ENCODE results near the gene ABHD10. TPM values are rescaled to one million over a fixed set of nuclear protein-coding genes. Genes with fewer than 3 reads are reported as not detected.

ABHD10 gene
- total and polyA plus RNA-seq, 10 of the 15 experiments (the other 5 are each of a cell fraction or from before 2014, with no cell fraction given), result 12.3 to 51.0 (median 28.9) TPM

DNA sequence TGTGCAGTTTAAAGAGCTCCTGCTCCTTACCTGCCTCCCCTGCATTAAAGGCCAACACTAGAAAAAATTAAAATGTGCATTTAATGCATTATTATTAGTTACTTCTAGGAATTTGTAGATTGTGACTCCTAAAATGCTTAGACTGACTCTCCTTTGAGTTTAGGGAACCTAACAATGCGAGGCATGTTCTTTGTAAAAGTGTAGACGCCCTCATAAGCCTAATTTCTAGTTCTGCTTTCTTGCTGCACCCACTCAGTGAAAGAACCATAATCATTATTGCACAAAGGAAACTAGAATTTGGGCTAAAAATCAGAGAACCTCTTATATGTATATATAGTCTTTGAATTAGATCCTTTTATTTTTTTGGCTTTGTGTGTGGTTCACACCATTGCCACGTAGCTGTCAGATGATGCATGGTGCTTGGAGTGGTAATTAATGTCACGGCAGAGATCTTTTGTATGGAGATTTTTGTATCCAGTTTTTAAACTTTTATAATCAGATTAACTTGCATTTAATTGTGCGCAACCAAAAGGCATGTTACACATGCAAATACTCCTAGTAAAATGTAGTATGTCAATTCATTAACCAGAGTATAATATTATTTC lies 710 bp downstream of the ABHD10 start (continued):
- TF ChIP-seq ESRRA (IDR thresholded peaks at IDR 0.05; ENCODE audit: low read length), result no peak
- TF ChIP-seq, protein P1, sequence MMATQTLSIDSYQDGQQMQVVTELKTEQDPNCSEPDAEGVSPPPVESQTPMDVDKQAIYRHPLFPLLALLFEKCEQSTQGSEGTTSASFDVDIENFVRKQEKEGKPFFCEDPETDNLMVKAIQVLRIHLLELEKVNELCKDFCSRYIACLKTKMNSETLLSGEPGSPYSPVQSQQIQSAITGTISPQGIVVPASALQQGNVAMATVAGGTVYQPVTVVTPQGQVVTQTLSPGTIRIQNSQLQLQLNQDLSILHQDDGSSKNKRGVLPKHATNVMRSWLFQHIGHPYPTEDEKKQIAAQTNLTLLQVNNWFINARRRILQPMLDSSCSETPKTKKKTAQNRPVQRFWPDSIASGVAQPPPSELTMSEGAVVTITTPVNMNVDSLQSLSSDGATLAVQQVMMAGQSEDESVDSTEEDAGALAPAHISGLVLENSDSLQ (IDR thresholded peaks at IDR 0.05), result peak; percentile 74
- TF ChIP-seq CUX1 (IDR thresholded peaks at IDR 0.05; ENCODE audit: insufficient replicate concordance, low read depth, low read length), result no peak
- peak; percentile 62 for TF ChIP-seq MXI1 (IDR thresholded peaks at IDR 0.05; ENCODE audit: low read depth, low read length)
- no peak for TF ChIP-seq ASH2L (IDR thresholded peaks at IDR 0.05; ENCODE audit: borderline replicate concordance, low read depth)
- no peak for TF ChIP-seq CEBPB (IDR thresholded peaks at IDR 0.05; ENCODE audit: borderline replicate concordance in 1 of 2, low read depth in 2 of 2, low read length in 2 of 2)
- TF ChIP-seq ZNF207 (IDR thresholded peaks at IDR 0.05; ENCODE audit: borderline replicate concordance), result no peak
- TF ChIP-seq, protein P2, sequence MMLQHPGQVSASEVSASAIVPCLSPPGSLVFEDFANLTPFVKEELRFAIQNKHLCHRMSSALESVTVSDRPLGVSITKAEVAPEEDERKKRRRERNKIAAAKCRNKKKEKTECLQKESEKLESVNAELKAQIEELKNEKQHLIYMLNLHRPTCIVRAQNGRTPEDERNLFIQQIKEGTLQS (IDR thresholded peaks at IDR 0.05; ENCODE audit: borderline replicate concordance, extremely low read depth, low read depth, low read length), result no peak
- no peak for TF ChIP-seq ELK1 (IDR thresholded peaks at IDR 0.05; ENCODE audit: low read depth, low read length)
- TF ChIP-seq ATF7 (IDR thresholded peaks at IDR 0.05; ENCODE audit: low read depth), result no peak
- no peak for TF ChIP-seq YY1 (IDR thresholded peaks at IDR 0.05; ENCODE audit: low read depth, low read length)
- peak; percentile 39; the same call in 1 of the 2 replicates for TF ChIP-seq SPI1 (IDR thresholded peaks at IDR 0.05; ENCODE audit: borderline replicate concordance, insufficient read depth, low read depth, low read length)
- no peak for TF ChIP-seq SIX5 (IDR thresholded peaks at IDR 0.05; ENCODE audit: low read depth, low read length, severe bottlenecking)
- TF ChIP-seq ZNF687 (IDR thresholded peaks at IDR 0.05), result no peak
- no peak for TF ChIP-seq IRF4 (IDR thresholded peaks at IDR 0.05; ENCODE audit: low read depth, low read length)
- TF ChIP-seq TAF1 (IDR thresholded peaks at IDR 0.05; ENCODE audit: borderline replicate concordance, low read depth, low read length), result no peak
- no peak for TF ChIP-seq ZZZ3 (IDR thresholded peaks at IDR 0.05; ENCODE audit: control insufficient read depth, insufficient read length, low read depth)

All from GM12878 (cell line).